Superior temporal gyrus (tissue), 1 donor: ENCODE results near the gene FPR1.

Experiments
- DNase-seq: peaks from one replicate; pipeline ENCODE4 v3.0.0-alpha.2; 2016; ENCODE audit errors: extremely low spot score

Gene FPR1

GRCh38 chr19:51737924-51738323 is 13.8 kb downstream of the FPR1 start:
- DNase-seq = no peak

GRCh38 chr19:51737389-51737788 is 14.3 kb downstream of the FPR1 start:
- DNase-seq = no peak

- DNase-seq = no peak
These were observed 15.8 kb downstream of the FPR1 start for GRCh38 chr19:51735759-51736449.

GRCh38 chr19:51733742-51734522 is 17.7 kb downstream of the FPR1 start:
- DNase-seq = no peak

GRCh38 chr19:51729781-51730180 is 21.9 kb downstream of the FPR1 start:
- no peak for DNase-seq

GRCh38 chr19:51727349-51727880 is 24.3 kb downstream of the FPR1 start:
- no peak for DNase-seq

- DNase-seq = peak; percentile 80
These were observed 25.6 kb downstream of the FPR1 start for GRCh38 chr19:51726049-51726448.

GRCh38 chr19:51724543-51724942 is 27.1 kb downstream of the FPR1 start:
- DNase-seq = no peak

- DNase-seq = no peak
These were observed 29.2 kb downstream of the FPR1 start for GRCh38 chr19:51722492-51722891.

- no peak for DNase-seq
These were observed 29.8 kb downstream of the FPR1 start for GRCh38 chr19:51721905-51722304.

- no peak for DNase-seq
These were observed 32.3 kb downstream of the FPR1 start for GRCh38 chr19:51719251-51719988.

GRCh38 chr19:51716925-51717324 is 34.8 kb downstream of the FPR1 start:
- DNase-seq = no peak

GRCh38 chr19:51715850-51716249 is 35.8 kb downstream of the FPR1 start:
- no peak for DNase-seq

GRCh38 chr19:51714848-51715247 is 36.8 kb downstream of the FPR1 start:
- DNase-seq = no peak

- DNase-seq = no peak
These were observed 38.1 kb downstream of the FPR1 start for GRCh38 chr19:51713319-51714285.

- DNase-seq = no peak
These were observed 39.1 kb downstream of the FPR1 start for GRCh38 chr19:51712461-51713081.

- DNase-seq = no peak
These were observed 40.0 kb downstream of the FPR1 start for GRCh38 chr19:51711702-51712101.

GRCh38 chr19:51710163-51710562 is 41.5 kb downstream of the FPR1 start:
- no peak for DNase-seq

- DNase-seq = no peak
These were observed 42.1 kb downstream of the FPR1 start for GRCh38 chr19:51709575-51709974.

- DNase-seq = no peak
These were observed 42.9 kb downstream of the FPR1 start for GRCh38 chr19:51708811-51709210.

- no peak for DNase-seq
These were observed 44.8 kb downstream of the FPR1 start for GRCh38 chr19:51706885-51707284.
